Osteocyte (in vitro differentiated cells): ENCODE results near the gene ERGIC1. TPM values are rescaled to one million over a fixed set of nuclear protein-coding genes. Genes with fewer than 3 reads are reported as not detected.

ENCODE experiments used
- DNase-seq: peaks from one replicate; pipeline ENCODE4 v3.0.0; 2021; ENCODE audit warnings: mixed read lengths; ENCODE audit not compliant: unreplicated experiment; ENCODE audit errors: extremely low spot score
- H3K27ac Mint-ChIP-seq: one replicate; pipeline ENCODE4 v1.8.0; 2021; ENCODE audit warnings: mild to moderate bottlenecking, mixed read lengths; ENCODE audit not compliant: unreplicated experiment
- H3K27me3 Mint-ChIP-seq: one replicate; pipeline ENCODE4 v1.8.0; 2021; ENCODE audit warnings: mixed read lengths; ENCODE audit not compliant: unreplicated experiment
- H3K36me3 Mint-ChIP-seq: one replicate; pipeline ENCODE4 v1.8.0; 2021; ENCODE audit warnings: mixed read lengths; ENCODE audit not compliant: unreplicated experiment
- H3K4me1 Mint-ChIP-seq: one replicate; pipeline ENCODE4 v1.8.0; 2021; ENCODE audit warnings: mixed read lengths; ENCODE audit not compliant: unreplicated experiment
- H3K4me3 Mint-ChIP-seq: one replicate; pipeline ENCODE4 v1.8.0; 2021; ENCODE audit warnings: mild to moderate bottlenecking, moderate library complexity, mixed read lengths; ENCODE audit not compliant: unreplicated experiment
- H3K9me3 Mint-ChIP-seq: one replicate; pipeline ENCODE4 v1.8.0; 2021; ENCODE audit warnings: mixed read lengths; ENCODE audit not compliant: unreplicated experiment
- CTCF ChIP-seq: fragments of 200-600 bp; sonication (generic); IDR thresholded peaks from 2 replicates; pipeline ENCODE4 v1.5.0; 2021; ENCODE audit warnings: antibody characterized with exemption, mild to moderate bottlenecking, moderate library complexity
- total RNA-seq: library from RNA; stranded (reverse); gene quantifications from 2 replicates; pipeline ENCODE4 v1.2.1, GENCODE V29; 2021

The ERGIC1 gene
- total RNA-seq, 1 donor from 2014 or later, result 174 TPM

- Mint-ChIP-seq H3K27me3 (no peaks in the 10 kb centered on the region), H3K27ac (no peak overlapping the region), H3K4me1 (peaks cover 7% of the 10 kb centered on the region), H3K9me3 (no peaks in the 10 kb centered on the region), H3K4me3 (no peak overlapping the region), H3K36me3 (no peaks in the 10 kb centered on the region)
- DNase-seq, result no peak
- no peak for TF ChIP-seq CTCF
Measured at GRCh38 chr5:172817664-172818063, 16.4 kb upstream of the ERGIC1 start.

GRCh38 chr5:172818081-172818480, 16.0 kb upstream of the ERGIC1 start:
- no peaks in the 10 kb centered on the region for H3K36me3 Mint-ChIP-seq
- H3K27me3 Mint-ChIP-seq, result no peaks in the 10 kb centered on the region
- no peak overlapping the region for H3K4me3 Mint-ChIP-seq
- no peaks in the 10 kb centered on the region for H3K9me3 Mint-ChIP-seq
- H3K4me1 Mint-ChIP-seq, result peaks cover 7% of the 10 kb centered on the region
- H3K27ac Mint-ChIP-seq, result no peak overlapping the region
- no peak for DNase-seq
- no peak for TF ChIP-seq CTCF

- H3K36me3 Mint-ChIP-seq, result no peaks in the 10 kb centered on the region
- no peak for DNase-seq
- H3K4me3 Mint-ChIP-seq, result no peak overlapping the region
- no peaks in the 10 kb centered on the region for H3K9me3 Mint-ChIP-seq
- no peaks in the 10 kb centered on the region for H3K27me3 Mint-ChIP-seq
- peaks cover 7% of the 10 kb centered on the region for H3K4me1 Mint-ChIP-seq
- TF ChIP-seq CTCF, result no peak
- H3K27ac Mint-ChIP-seq, result no peak overlapping the region
Measured at GRCh38 chr5:172819569-172819968, 14.5 kb upstream of the ERGIC1 start.

GRCh38 chr5:172820046-172820767, 13.8 kb upstream of the ERGIC1 start:
- no peaks in the 10 kb centered on the region for H3K36me3 Mint-ChIP-seq
- no peaks in the 10 kb centered on the region for H3K27me3 Mint-ChIP-seq
- H3K4me3 Mint-ChIP-seq, result no peak overlapping the region
- TF ChIP-seq CTCF, result no peak
- DNase-seq, result no peak
- peaks cover under 1% of the 10 kb centered on the region for H3K9me3 Mint-ChIP-seq
- no peak overlapping the region for H3K27ac Mint-ChIP-seq
- H3K4me1 Mint-ChIP-seq, result peaks cover 7% of the 10 kb centered on the region

- peaks cover 5% of the 10 kb centered on the region for H3K36me3 Mint-ChIP-seq
- no peaks in the 10 kb centered on the region for H3K27me3 Mint-ChIP-seq
- peaks cover 7% of the 10 kb centered on the region for H3K4me1 Mint-ChIP-seq
- H3K27ac Mint-ChIP-seq, result no peak overlapping the region
- H3K4me3 Mint-ChIP-seq, result no peak overlapping the region
- peaks cover 12% of the 10 kb centered on the region for H3K9me3 Mint-ChIP-seq
- no peak for DNase-seq
- TF ChIP-seq CTCF, result no peak
Measured at GRCh38 chr5:172821340-172821985, 12.6 kb upstream of the ERGIC1 start.
